GM19455 (cell line): ENCODE data around the gene GRHL1.
"Not testable (repeated sequence)": the region's sequence is repeated elsewhere in the genome, so short reads cannot be mapped to it uniquely, and the experiment has no call there.

Experiments
- ATAC-seq: cut with Tn5 transposase; IDR thresholded peaks from one replicate; pipeline ENCODE4 v1.9.1; 2021; ENCODE audit not compliant: unreplicated experiment

Gene GRHL1

DNA sequence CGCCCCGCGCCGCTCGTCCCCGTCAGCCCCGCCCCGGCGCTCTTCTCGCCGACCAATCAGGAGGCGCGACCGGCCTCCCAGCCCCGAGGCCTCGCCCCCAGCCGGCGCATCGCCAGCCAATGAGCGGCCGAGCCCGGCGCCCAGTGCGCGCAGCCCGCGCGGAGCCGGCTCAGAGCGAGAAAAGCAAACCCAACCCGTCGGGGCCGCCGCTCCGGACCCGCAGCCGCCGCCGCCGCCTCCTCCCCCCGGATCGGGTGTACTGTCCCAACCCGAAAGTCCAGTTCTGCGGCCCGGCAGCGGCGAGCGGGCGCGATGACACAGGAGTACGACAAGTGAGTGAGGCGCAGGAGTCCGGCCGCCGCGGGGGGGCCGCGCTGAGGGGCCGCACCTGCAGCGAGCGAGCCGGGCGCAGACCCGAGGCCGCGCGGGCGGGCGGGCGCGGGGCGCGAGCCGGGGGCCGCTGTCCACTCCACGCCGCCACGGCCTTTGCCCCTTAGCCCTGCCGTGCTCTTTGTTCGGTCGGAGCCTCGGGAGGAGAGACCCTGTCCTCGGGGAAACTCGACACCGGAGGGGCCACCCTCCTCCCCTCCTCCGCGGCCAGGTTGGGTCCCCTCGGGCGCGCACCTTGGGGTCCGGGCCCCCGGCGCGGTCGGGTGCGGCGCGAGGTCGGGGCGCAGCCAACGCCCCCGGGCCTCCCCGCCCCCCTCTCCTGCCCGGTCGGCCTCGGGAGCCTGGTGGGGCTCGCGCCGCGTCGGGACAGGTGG lies at the start of gene GRHL1:
TSS of gene GRHL1 (plus strand) at position 172 of the 764 bp plus-strand sequence. CDS start at position 313, 141 bp downstream.
- peak; percentile 96 for ATAC-seq

- no peak for ATAC-seq
Observed at GRCh38 chr2:9905413-9905812, 46.1 kb upstream of the GRHL1 start.

GRCh38 chr2:9907402-9907801 lies 44.1 kb upstream of the GRHL1 start:
- no peak for ATAC-seq

- no peak for ATAC-seq
Observed at GRCh38 chr2:9908639-9909038, 42.9 kb upstream of the GRHL1 start.

DNA sequence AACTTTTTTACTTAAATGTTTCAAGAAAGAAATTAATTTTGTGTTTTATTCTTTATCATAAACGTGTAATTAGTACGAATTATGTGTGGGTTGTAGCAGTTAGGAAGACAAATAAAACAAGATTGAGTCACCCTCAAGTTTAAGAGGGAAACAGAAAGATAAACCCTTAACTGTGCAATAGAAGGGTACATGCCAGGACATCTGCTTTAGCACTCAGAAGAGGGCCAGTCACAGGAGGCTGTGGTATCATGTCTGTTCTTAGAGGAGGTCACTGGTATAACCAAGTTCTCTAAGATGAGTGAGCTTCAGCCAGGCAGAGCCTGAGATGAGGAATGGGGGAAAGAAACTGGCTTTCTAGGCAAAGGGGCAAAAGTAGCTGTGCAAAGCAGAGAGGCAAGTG lies 42.4 kb upstream of the GRHL1 start:
- no peak for ATAC-seq

GRCh38 chr2:9910699-9911098 lies 40.8 kb upstream of the GRHL1 start:
- ATAC-seq = no peak

- ATAC-seq = no peak
Observed at GRCh38 chr2:9912468-9912867, 39.0 kb upstream of the GRHL1 start.

- peak; percentile 96 for ATAC-seq
Observed at GRCh38 chr2:9914384-9915065, 37.0 kb upstream of the GRHL1 start.

GRCh38 chr2:9918275-9918674 lies 33.2 kb upstream of the GRHL1 start:
- no peak for ATAC-seq

GRCh38 chr2:9919512-9919911 lies 32.0 kb upstream of the GRHL1 start:
- no peak for ATAC-seq

GRCh38 chr2:9927020-9927419 lies 24.5 kb upstream of the GRHL1 start:
- ATAC-seq = not testable (repeated sequence)

GRCh38 chr2:9937258-9937657 lies 14.2 kb upstream of the GRHL1 start:
- ATAC-seq = no peak

- ATAC-seq = no peak
Observed at GRCh38 chr2:9937968-9938367, 13.5 kb upstream of the GRHL1 start.

DNA sequence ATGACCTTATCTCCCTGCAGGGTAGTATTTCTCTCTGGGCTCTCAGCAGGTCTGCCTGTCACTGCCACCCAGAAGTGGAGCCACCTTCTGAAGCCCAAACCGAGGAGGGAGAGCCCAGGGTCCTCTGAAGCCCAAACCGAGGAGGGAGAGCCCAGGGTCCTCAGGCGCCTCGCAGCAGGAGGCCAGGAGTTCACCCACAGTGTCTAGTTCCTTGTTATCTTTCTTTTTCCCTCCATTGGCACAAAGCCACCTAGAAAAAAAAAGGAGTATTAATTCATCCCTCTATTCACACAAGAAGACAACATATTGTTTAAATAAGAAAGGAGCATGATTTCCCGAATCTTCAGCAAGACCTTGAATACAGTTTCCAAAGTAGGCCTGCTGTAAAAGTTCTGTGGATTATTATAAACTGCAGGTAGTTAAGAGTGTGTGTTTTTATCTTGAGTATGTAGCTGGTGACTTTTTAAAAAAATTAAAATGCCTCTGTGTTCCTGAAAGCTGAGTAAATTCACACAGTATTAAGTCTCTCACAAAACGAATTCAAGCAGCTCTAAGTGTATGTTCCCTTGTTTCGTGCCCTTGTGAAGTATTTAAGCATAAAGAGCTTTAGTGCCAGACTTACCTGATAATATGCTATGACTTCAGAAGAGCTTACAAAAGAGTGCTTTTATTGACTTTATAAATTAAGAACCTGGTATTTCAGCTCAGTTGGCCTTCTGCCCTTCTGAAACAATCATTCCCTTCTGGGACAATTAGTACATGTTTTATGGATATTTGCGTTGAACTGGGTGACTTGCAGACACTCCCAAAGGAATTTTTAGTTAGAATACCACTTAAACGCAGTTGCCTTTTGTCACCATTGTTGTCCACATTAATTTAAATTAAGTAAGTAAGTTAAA lies 11.7 kb upstream of the GRHL1 start:
- ATAC-seq = no peak

DNA sequence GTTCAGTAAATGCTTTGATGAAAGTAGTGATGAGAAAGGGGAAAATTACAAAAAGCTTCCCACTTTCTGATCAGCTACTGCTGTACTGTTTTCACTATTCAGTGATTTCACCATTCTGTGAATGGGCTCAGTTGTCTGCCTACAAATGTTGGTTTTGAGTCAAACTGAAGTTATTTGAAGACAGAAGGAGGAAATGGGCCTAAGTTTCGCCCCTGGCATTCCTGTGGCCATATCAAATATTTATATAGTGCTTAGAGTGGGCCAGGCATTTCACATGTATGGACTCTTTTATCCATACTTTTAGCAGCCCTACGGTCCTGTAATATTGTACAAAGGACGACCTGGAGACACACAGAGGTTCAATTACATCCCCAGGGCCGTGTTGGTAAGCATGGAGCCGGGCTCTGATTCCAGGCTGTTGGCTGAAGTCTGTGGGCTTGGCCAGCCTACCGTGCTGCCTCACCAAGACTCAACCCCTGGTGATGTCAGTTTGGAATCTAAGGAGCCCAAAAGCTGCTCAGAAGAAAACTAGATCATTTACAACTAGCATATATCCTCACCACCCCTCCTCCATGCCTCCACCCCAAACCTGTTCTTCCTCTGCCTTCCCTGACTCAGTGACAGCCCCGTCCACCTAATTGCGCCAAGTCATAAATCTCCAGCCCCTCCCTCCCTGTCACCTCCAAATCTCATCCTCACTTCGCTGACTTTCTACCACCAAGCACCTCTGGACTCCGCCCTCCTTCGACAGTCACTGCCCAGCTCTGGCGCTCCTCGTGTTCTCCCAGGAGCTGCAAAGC lies 10.1 kb upstream of the GRHL1 start:
- no peak for ATAC-seq

DNA sequence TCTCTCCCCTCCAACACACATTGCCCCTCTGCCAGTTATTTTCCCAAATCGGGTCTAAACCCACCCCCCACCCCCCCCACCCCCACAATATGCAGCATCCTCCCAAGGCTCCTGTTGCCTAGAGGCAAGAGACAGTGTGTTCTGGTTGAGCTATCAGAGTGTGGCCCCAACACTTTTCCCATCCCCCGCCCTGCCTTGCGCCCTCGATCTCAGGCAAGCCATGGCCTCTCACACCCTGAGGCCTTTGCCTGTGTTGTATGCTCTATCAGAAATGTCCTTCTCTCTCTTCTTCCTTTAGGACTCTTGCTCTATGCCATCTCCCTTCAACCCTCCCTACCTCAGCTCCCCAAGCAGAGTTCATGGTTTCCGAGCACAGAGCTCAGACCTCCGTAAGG lies 9.5 kb upstream of the GRHL1 start:
- no peak for ATAC-seq

DNA sequence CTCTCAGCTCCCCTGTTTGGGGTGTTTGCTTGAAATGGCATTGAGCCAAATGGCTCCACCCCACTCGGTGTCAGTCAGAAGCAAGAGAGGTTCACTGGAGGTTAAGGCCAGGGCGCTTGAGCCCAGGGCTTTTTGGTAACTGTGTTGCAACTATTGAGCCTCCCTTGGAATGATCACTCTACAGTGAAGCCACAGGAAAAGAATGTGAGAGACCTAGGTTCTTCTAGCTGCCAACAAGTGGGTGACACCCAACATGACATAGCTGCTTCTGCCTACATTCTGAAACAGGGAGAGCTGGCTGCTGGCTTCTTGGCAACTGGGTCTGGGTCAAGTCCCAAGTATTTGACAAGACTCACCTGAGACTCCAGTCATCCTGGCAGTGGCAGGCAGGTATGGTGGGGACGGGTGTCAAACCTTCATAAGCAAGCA lies 7.1 kb upstream of the GRHL1 start:
- ATAC-seq = no peak

GRCh38 chr2:9945596-9945995 lies 5.9 kb upstream of the GRHL1 start:
- no peak for ATAC-seq

DNA sequence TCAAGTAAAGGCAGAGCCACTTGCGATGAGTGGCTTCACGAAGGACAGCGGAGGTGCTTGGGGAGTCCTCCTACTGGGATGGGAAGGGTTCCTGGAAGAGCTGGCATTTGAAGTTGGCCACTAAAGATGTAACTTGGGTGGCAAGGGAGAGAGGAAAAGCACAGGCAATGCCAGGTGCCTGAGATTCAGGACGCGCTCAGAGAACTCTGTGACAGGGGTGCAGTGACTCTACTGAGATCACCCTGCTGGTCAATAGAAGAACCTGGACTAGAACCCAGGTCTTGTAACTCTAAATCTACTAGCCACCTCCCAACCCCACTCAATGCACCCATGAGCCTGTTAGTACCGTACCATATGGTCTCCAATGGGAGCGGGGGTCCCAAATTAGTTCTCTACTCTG lies 5.4 kb upstream of the GRHL1 start:
- no peak for ATAC-seq

DNA sequence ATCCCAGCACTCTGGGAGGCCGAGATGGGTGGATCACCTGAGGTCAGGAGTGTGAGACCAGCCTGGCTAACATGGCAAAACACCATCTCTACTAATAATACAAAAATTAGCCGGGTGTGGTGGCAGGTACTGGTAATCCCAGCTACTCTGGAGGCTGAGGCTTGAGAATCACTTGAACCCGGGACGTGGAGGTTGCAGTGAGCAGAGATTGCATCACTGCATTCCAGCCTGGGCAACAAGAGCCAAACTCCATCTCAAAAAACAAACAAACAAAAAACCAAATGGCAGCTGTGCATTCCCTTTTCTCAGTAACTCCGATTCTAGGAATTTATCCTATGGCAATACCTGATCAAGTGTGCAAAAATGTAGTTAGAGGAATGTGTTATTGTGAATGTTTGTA lies 4.7 kb upstream of the GRHL1 start:
- ATAC-seq = no peak

GRCh38 chr2:9948721-9949120 lies 2.8 kb upstream of the GRHL1 start:
- no peak for ATAC-seq
